Natural killer cell (primary cell): ENCODE results near the gene NCK2. TPM values are rescaled to one million over a fixed set of nuclear protein-coding genes. Genes with fewer than 3 reads are reported as not detected.

ENCODE experiments used
- ATAC-seq, 3 donors: fragments of 150-1000 bp in 2 of 3; fragments of 200-7000 bp in 1 of 3; cut with Tn5 transposase; 1 replicate in 1 of 3; 2 replicates in 2 of 3; pipeline ENCODE4 v1.10.0; 2021; ENCODE audit warnings: mild to moderate bottlenecking in 2 of 3, moderate library complexity in 2 of 3
- DNase-seq, 2 donors: peaks; one replicate each; pipeline versions ENCODE4 v3.0.0 to v3.0.0-alpha.2; 2013 to 2021; ENCODE audit warnings: mixed read lengths in 1 of 2
- H3K27ac ChIP-seq: one replicate; pipeline ENCODE4 v1.5.1; 2013; ENCODE audit warnings: mild to moderate bottlenecking, low read length
- H3K27me3 ChIP-seq: one replicate; pipeline ENCODE4 v1.6.1; 2013; ENCODE audit warnings: low read length; ENCODE audit not compliant: control insufficient read depth, insufficient read depth
- H3K36me3 ChIP-seq: one replicate; pipeline ENCODE4 v1.6.1; 2013; ENCODE audit warnings: low read length; ENCODE audit not compliant: control insufficient read depth, insufficient read depth
- H3K4me1 ChIP-seq: one replicate; pipeline ENCODE4 v1.6.1; 2013; ENCODE audit warnings: low read length; ENCODE audit not compliant: control insufficient read depth, insufficient read depth
- H3K4me3 ChIP-seq: one replicate; pipeline ENCODE4 v1.5.1; 2013; ENCODE audit warnings: low read length
- H3K9me3 ChIP-seq: one replicate; pipeline ENCODE4 v1.6.1; 2013; ENCODE audit warnings: low read length; ENCODE audit not compliant: control insufficient read depth, insufficient read depth
- H3K27ac Mint-ChIP-seq, 2 donors: one replicate each; pipeline ENCODE4 v1.8.0; 2022; ENCODE audit warnings: mild to moderate bottlenecking in 2 of 2, mixed read lengths in 2 of 2, moderate library complexity in 1 of 2
- H3K27me3 Mint-ChIP-seq, 2 donors: one replicate each; pipeline ENCODE4 v1.8.0; 2022; ENCODE audit warnings: low read depth in 2 of 2, mixed read lengths in 2 of 2
- H3K36me3 Mint-ChIP-seq: one replicate; pipeline ENCODE4 v1.8.0; 2022; ENCODE audit warnings: mixed read lengths
- H3K4me1 Mint-ChIP-seq, 2 donors: one replicate each; pipeline ENCODE4 v1.8.0; 2022; ENCODE audit warnings: mixed read lengths in 2 of 2
- H3K4me3 Mint-ChIP-seq: one replicate; pipeline ENCODE4 v1.8.0; 2022; ENCODE audit warnings: mild to moderate bottlenecking, moderate library complexity, mixed read lengths
- H3K9me3 Mint-ChIP-seq, 2 donors: one replicate each; pipeline ENCODE4 v1.8.0; 2022; ENCODE audit warnings: mixed read lengths in 2 of 2
- WGBS: methylation state at CpG from one replicate; pipeline ENCODE4 v1.1.7; 2013; ENCODE audit warnings: missing lambda C conversion rate; ENCODE audit not compliant: insufficient coverage; 5-methylcytosine and 5-hydroxymethylcytosine counted together
- intact Hi-C: fragments of 100-400 bp; cut with micrococcal nuclease; formaldehyde crosslinking; loops from one replicate; pipeline ENCODE4 v1.14.2; 2022
- total RNA-seq, 4 donors: library from RNA; stranded (reverse); fragments of 120-200 nt in 1 of 4; gene quantifications; one replicate each; pipeline versions ENCODE4 v1.2.3 to v1.2.4, GENCODE V29; 2013 to 2022
- TF ChIP-seq, protein P1 (sequence below): fragments of 200-600 bp; IDR thresholded peaks from one replicate; pipeline ENCODE4 v1.8.0; 2022; ENCODE audit warnings: antibody characterized with exemption

NCK2 gene
- total RNA-seq, 3 donors from 2014 or later (not counting 1 experiment from before 2014, with no cell fraction given): 34.1 to 50.8 (median 43.0) TPM

DNA sequence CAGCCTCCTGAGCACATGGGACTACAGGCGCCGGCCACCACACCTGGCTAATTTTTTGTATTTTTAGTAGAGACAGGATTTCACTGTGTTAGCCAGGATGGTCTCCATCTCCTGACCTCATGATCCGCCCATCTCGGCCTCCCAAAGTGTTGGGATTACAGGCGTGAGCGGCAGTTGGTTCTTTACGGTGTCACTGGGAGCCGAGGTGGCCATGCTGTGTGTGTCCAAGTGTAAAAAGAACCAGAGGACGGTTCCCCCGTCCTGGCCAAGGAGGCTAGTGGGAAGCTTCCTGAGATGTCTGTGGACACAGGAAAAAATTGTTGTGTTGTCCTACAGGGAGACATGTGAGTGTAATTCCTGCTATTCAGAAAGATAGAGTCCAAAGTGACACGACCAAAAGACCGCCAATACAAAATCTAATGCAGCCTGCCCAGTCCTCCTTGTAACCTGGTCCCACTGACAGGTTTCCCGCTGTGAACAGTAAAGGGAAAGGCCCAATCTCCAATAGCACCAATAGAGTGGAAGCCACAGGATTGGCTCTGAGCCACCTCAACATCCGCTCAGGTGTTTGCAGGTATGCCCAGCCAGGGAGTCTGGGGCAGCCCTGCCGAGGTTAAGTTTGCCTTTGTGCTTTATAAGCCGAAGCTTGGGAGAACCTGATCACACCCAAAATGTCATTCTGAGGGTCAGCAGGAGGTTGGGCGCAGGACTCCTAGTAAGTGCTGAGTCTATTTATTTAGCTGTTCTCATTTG lies 40.6 kb downstream of the NCK2 start:
- 83% methylated on average over 17 of the region's 17 CpGs for WGBS

DNA sequence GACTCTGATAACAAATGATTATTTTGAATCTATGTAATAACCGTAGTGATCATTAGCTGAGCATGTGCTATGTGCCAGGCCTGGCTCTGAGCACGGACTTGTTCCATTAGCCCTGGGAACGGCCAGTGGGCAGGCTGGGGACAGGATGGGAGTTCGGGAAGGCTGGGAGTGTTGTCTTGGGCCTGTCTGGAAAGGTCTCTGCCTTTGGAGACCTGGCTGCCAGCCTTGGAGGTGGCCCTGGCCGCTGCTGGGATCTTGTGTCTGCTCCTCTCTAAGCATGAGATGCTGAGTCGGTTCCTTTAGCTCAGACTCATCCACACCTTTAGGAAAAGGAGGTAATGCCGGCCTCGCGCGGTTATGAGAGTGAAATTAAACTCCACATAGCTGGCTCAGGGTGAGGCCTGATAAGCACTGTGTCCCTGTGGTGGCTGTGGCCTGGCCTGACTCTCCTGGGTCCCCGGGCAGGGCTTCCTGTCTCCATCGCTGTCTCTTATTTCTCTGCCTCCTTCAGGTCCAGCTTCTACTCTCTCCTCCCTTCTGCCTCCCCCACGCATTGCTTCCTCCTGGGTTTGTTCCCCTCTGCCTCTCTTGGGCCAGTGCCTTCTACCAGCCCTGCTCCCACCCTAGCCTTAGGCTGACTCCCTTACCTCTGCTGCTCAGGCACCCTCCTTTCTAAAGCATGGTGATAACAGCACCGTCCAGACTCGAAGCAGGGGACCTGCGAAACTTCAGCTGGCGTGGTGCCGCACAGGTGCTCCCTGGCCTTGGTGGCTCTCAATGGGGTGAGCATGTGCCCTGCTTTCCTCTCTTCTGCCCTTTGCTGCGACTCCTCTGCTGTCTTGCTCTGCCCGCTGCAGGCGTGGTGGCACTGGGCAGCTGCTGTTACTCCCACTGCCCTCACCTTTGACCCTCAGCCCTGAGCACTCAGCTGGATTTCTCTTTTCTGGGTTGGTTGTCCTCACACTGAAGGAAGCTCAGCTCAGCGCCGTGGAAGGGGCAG lies 41.8 kb downstream of the NCK2 start:
- peak; percentile 27 to 72 (median 50) for ATAC-seq
- H3K27ac ChIP-seq: peak overlapping the region; percentile 55
- peak overlapping the region; percentile 88 to 91 for H3K27ac Mint-ChIP-seq
- H3K4me3 Mint-ChIP-seq: peak overlapping the region; percentile 78
- peaks cover 73% of the 10 kb centered on the region for H3K4me1 ChIP-seq
- no peaks in the 10 kb centered on the region for H3K27me3 Mint-ChIP-seq
- H3K4me3 ChIP-seq: no peak overlapping the region
- no peaks in the 10 kb centered on the region for H3K36me3 Mint-ChIP-seq
- H3K9me3 Mint-ChIP-seq: no peaks in the 10 kb centered on the region
- no peaks in the 10 kb centered on the region for H3K9me3 ChIP-seq
- intact Hi-C loops: no loop called here
- peaks cover 72 to 74% of the 10 kb centered on the region in 2 donors for H3K4me1 Mint-ChIP-seq
- no peaks in the 10 kb centered on the region for H3K27me3 ChIP-seq
- DNase-seq: peak in 1 of 2 donors; percentile 44
- WGBS: 57% methylated on average over 23 of the region's 23 CpGs
- TF ChIP-seq, protein P1, sequence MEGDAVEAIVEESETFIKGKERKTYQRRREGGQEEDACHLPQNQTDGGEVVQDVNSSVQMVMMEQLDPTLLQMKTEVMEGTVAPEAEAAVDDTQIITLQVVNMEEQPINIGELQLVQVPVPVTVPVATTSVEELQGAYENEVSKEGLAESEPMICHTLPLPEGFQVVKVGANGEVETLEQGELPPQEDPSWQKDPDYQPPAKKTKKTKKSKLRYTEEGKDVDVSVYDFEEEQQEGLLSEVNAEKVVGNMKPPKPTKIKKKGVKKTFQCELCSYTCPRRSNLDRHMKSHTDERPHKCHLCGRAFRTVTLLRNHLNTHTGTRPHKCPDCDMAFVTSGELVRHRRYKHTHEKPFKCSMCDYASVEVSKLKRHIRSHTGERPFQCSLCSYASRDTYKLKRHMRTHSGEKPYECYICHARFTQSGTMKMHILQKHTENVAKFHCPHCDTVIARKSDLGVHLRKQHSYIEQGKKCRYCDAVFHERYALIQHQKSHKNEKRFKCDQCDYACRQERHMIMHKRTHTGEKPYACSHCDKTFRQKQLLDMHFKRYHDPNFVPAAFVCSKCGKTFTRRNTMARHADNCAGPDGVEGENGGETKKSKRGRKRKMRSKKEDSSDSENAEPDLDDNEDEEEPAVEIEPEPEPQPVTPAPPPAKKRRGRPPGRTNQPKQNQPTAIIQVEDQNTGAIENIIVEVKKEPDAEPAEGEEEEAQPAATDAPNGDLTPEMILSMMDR: no peak
- H3K36me3 ChIP-seq: no peaks in the 10 kb centered on the region

More for the DNA sequence above, 40.6 kb downstream of the NCK2 start:
- no peaks in the 10 kb centered on the region for H3K9me3 Mint-ChIP-seq
- H3K27ac ChIP-seq: no peak overlapping the region
- no peak overlapping the region for H3K4me3 ChIP-seq
- H3K4me3 Mint-ChIP-seq: no peak overlapping the region
- intact Hi-C loops: no loop called here
- no peaks in the 10 kb centered on the region for H3K27me3 Mint-ChIP-seq
- H3K9me3 ChIP-seq: no peaks in the 10 kb centered on the region
- ATAC-seq (no peak), DNase-seq (peak in 1 of 2 donors; percentile 43)
- TF ChIP-seq, protein P1: no peak
- H3K4me1 ChIP-seq: peaks cover 73% of the 10 kb centered on the region
- H3K4me1 Mint-ChIP-seq: peaks cover 73 to 75% of the 10 kb centered on the region in 2 donors
- H3K27ac Mint-ChIP-seq: peak overlapping the region in 1 of 2 donors; percentile 88
- H3K36me3 Mint-ChIP-seq: no peaks in the 10 kb centered on the region
- no peaks in the 10 kb centered on the region for H3K27me3 ChIP-seq
- no peaks in the 10 kb centered on the region for H3K36me3 ChIP-seq

DNA sequence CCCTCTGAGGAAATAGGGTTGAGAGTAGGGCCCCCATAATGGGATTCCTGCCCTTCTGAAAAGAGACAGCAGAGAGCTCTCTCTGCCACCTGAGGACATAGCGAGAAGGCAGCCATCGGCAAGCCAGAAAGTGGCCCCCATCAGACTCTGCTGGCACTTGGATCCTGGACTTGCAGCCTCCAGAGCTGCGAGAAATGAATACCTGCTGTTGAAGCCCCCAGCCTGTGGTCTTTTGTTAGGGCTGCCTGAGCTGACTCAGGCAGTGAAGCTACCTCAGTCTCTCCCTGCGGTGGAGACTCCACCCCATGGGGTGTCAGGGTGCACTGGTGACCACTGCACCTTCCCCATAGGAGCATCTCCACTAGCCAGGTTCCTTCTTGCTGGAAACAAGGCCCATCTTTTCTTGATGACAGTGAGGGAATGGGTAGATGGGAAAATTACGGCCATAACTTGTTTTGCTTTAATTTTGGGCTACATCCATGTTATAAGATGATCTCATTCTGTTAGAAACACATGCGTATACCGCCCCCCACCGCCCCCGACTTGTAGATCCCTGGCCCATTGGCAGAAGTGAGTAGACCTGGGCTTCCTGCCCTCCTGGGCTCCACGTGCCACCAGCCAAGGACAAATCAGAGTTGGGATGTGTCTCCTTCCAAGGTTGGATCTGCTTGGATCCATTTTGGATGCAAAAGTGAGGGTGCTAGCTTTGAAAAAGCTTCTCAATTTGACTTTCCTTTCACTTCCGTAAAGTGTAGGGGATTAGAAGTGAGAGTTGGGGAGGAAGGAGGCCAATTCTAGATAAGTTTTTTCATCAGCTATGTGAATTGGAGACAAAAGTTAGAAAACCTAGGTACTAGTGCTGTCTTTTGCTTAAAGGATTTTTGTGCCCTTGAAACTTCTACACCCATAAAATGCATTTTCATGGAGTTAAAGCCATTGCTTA lies 42.9 kb downstream of the NCK2 start:
- Mint-ChIP-seq H3K9me3 (no peaks in the 10 kb centered on the region), H3K27ac (peak overlapping the region; percentile 88 to 91), H3K27me3 (no peaks in the 10 kb centered on the region), H3K36me3 (no peaks in the 10 kb centered on the region), H3K4me3 (no peak overlapping the region), H3K4me1 (peaks cover 72 to 74% of the 10 kb centered on the region in 2 donors)
- WGBS: 87% methylated on average over 11 of the region's 11 CpGs
- DNase-seq (peak in 1 of 2 donors; percentile 55), ATAC-seq (no peak)
- Histone ChIP-seq H3K4me3 (no peak overlapping the region), H3K27me3 (no peaks in the 10 kb centered on the region), H3K36me3 (no peaks in the 10 kb centered on the region), H3K27ac (peak overlapping the region; percentile 55), H3K9me3 (no peaks in the 10 kb centered on the region), H3K4me1 (peaks cover 67% of the 10 kb centered on the region)
- intact Hi-C loops: no loop called here
- TF ChIP-seq, protein P1: no peak
